Activated CD8-positive, alpha-beta memory T cell treated with anti-CD3 and anti-CD28 coated beads, Interleukin-2, amount 50 U/mL, for 24 hours (primary cell): Measurements from ENCODE around the gene RREB1.

ENCODE experiments used
- DNase-seq: peaks from one replicate; pipeline ENCODE4 v3.0.0-alpha.2; 2020; ENCODE audit errors: extremely low read depth

The RREB1 gene

DNA sequence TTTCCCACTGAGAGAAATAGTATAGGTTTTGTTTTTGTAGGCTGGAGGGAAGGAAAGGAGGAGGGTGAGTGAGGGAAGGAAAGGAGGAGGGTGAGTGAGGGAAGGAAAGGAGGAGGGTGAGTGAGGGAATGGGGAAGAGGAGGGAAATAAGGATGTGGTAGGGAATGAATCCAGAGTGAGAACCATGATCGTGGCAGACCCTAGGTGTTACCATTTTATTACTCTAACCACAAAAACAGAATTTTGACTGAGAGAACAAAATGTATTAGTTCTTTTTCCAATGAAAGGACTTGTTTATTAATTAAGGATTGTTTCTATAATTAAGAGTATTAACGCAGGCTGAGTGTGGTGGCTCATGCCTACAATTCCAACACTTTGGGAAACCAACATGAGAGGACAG lies 188.8 kb downstream of the RREB1 start:
- DNase-seq: no peak

GRCh38 chr6:7298113-7298512 lies 190.4 kb downstream of the RREB1 start:
- no peak for DNase-seq

GRCh38 chr6:7300926-7301325 lies 193.2 kb downstream of the RREB1 start:
- no peak for DNase-seq
